ENCODE results near the gene ZSCAN18. TPM values are rescaled to one million over a fixed set of nuclear protein-coding genes. Genes with fewer than 3 reads are reported as not detected.

ZSCAN18 gene
- total RNA-seq, 1 donor from 2014 or later = 49.8 TPM

DNA sequence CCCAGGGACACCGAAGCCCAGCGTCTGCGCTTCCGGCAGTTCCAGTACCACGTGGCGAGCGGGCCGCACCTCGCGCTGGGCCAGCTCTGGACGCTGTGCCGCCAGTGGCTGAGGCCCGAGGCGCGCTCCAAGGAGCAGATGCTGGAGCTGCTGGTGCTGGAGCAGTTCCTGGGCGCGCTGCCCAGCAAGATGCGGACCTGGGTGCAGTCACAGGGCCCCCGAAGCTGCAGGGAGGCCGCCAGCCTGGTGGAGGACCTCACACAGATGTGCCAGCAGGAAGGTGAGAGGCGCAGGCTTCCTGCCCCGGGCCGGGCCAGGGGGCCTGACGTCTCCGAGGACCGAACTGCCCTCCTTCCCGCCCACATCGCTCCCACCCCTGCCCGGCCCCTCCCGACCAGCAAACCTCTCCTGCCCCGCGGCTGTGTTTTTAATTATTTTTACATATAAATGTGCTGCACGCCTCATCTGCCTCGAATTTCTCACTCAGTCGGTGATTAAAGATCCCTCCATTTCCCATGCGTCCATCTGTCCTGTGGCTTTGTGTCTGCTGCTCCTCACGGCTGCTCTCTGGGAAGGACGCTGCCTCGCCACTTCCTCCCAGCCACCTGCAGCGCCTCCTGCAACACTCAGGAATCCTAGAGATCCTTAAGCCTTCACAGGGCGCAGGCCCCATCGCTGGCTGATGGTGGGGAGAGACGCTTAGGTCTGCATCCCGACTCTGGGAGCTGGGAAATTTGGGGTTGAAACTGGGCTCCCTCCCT is 59.9 kb downstream of the ZSCAN18 start:
- no peak overlapping the region for H3K4me3 Mint-ChIP-seq
- H3K9me3 Mint-ChIP-seq = peaks cover 15% of the 10 kb centered on the region

DNA sequence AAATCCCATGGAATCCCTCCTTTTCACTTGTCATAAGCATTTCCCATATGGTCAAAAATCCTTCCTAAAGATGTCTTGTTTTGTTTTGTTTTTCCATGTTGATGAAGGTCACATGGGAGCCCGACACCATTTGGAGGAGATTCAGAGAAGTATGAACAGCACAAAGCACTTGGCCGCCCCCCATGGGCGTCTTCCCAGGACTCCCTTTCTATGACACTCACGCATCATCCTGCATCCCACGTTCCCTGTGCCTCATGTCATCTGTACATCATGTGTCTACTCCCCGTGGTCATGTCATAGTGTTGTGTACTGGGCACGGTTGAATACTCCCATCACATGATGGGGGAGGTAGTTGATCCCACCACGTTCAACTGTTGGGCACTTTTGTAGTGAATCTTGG is 62.2 kb downstream of the ZSCAN18 start:
- CTCF ChIA-PET = no interaction called here
- Mint-ChIP-seq H3K4me1 (no peaks in the 10 kb centered on the region), H3K27me3 (peaks cover 25% of the 10 kb centered on the region), H3K36me3 (ENCODE audit: low read depth) (peaks cover 6% of the 10 kb centered on the region), H3K27ac (no peak overlapping the region), H3K4me3 (no peak overlapping the region), H3K9me3 (peaks cover 15% of the 10 kb centered on the region)
- TF ChIP-seq, protein P1, sequence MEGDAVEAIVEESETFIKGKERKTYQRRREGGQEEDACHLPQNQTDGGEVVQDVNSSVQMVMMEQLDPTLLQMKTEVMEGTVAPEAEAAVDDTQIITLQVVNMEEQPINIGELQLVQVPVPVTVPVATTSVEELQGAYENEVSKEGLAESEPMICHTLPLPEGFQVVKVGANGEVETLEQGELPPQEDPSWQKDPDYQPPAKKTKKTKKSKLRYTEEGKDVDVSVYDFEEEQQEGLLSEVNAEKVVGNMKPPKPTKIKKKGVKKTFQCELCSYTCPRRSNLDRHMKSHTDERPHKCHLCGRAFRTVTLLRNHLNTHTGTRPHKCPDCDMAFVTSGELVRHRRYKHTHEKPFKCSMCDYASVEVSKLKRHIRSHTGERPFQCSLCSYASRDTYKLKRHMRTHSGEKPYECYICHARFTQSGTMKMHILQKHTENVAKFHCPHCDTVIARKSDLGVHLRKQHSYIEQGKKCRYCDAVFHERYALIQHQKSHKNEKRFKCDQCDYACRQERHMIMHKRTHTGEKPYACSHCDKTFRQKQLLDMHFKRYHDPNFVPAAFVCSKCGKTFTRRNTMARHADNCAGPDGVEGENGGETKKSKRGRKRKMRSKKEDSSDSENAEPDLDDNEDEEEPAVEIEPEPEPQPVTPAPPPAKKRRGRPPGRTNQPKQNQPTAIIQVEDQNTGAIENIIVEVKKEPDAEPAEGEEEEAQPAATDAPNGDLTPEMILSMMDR (IDR thresholded peaks at IDR 0.05) = no peak
- intact Hi-C loops (cut with micrococcal nuclease) = no loop called here
- ATAC-seq (ENCODE audit: low read depth) = no peak
- no peak for DNase-seq
- POLR2A ChIA-PET = no interaction called here

More for the DNA sequence above, 59.9 kb downstream of the ZSCAN18 start:
- Mint-ChIP-seq H3K27me3 (peaks cover 25% of the 10 kb centered on the region), H3K36me3 (ENCODE audit: low read depth) (peaks cover 6% of the 10 kb centered on the region), H3K4me1 (no peaks in the 10 kb centered on the region), H3K27ac (no peak overlapping the region)
- ATAC-seq (ENCODE audit: low read depth) (no peak), DNase-seq (no peak)
- intact Hi-C loops (cut with micrococcal nuclease) = no loop called here
- CTCF ChIA-PET = no interaction called here
- TF ChIP-seq, protein P1 (IDR thresholded peaks at IDR 0.05) = no peak
- POLR2A ChIA-PET = no interaction called here

DNA sequence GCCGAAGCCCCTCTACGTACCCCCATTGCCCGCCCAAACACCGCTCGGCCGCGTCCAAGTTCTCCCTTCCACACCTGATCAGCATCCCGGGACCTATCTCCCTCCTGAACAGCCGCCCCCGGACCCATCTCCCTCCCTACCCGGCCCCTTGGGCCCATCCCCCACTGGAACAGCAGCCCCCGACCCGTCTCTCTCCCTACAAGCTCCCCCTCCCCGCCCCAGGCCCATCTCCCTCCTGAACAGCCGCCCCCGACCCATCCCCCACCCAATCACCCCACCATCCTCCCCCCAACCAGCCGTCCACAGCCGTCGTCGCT is 63.6 kb downstream of the ZSCAN18 start:
- H3K27ac Mint-ChIP-seq = no peak overlapping the region
- H3K9me3 Mint-ChIP-seq = peaks cover 16% of the 10 kb centered on the region
- no peak for DNase-seq
- peaks cover 5% of the 10 kb centered on the region for H3K36me3 Mint-ChIP-seq (ENCODE audit: low read depth)
- H3K4me3 Mint-ChIP-seq = no peak overlapping the region
- no peaks in the 10 kb centered on the region for H3K4me1 Mint-ChIP-seq
- peaks cover 25% of the 10 kb centered on the region for H3K27me3 Mint-ChIP-seq
- no peak for ATAC-seq (ENCODE audit: low read depth)
- ChIA-PET POLR2A (no interaction called here), CTCF (no interaction called here)
- intact Hi-C loops (cut with micrococcal nuclease) = no loop called here
- TF ChIP-seq, protein P1 (IDR thresholded peaks at IDR 0.05) = no peak

Other genes starting within 250 kb of the ZSCAN18 start
- 44.0 and 61.1 TPM in 2 replicates for gene ZNF587, start 248.4 kb downstream of the ZSCAN18 start, total RNA-seq
- gene ZNF814, start 209.2 kb downstream of the ZSCAN18 start, total RNA-seq = 64.7 and 84.0 TPM in 2 replicates
- gene ZNF417, start 181.6 kb downstream of the ZSCAN18 start, total RNA-seq = 27.2 and 29.0 TPM in 2 replicates
- gene ZNF418, start 162.8 kb downstream of the ZSCAN18 start, total RNA-seq = 21.3 and 26.5 TPM in 2 replicates
- gene ZNF256, start 150.5 kb downstream of the ZSCAN18 start, total RNA-seq = 16.6 and 20.2 TPM in 2 replicates
- gene C19orf18, start 123.7 kb downstream of the ZSCAN18 start, total RNA-seq = 0.81 and 1.1 TPM in 2 replicates
- gene ZNF606, start 95.4 kb downstream of the ZSCAN18 start, total RNA-seq = 27.8 and 32.9 TPM in 2 replicates
- not detected in 2 replicates for gene ZSCAN1, start 64.2 kb downstream of the ZSCAN18 start, total RNA-seq
- 5.8 and 7.5 TPM in 2 replicates for gene ZNF135, start 38.9 kb downstream of the ZSCAN18 start, total RNA-seq
- 9.7 and 10.8 TPM in 2 replicates for gene ZNF329, start 52.6 kb upstream of the ZSCAN18 start, total RNA-seq
- 47.2 and 50.3 TPM in 2 replicates for gene ZNF274, start 84.8 kb upstream of the ZSCAN18 start, total RNA-seq
- gene ZNF544, start 130.7 kb upstream of the ZSCAN18 start, total RNA-seq = 45.2 and 61.7 TPM in 2 replicates
- gene ZNF8, start 180.7 kb upstream of the ZSCAN18 start, total RNA-seq = 4.7 and 5.3 TPM in 2 replicates
- gene ERVK3-1, start 207.1 kb upstream of the ZSCAN18 start, total RNA-seq = 61.4 and 74.3 TPM in 2 replicates
- 4.7 and 4.8 TPM in 2 replicates for gene ZSCAN22, start 228.8 kb upstream of the ZSCAN18 start, total RNA-seq